SK-N-SH (cell line): ENCODE data around the gene PLA2G4C. TPM values are rescaled to one million over a fixed set of nuclear protein-coding genes. Genes with fewer than 3 reads are reported as not detected.

Experiments used
- CTCF ChIA-PET: fragments of 300-600, 350-600 bp; formaldehyde crosslinking; extraction: SDS; loops from one replicate; lab custom pipeline; 2021; lab: Yijun Ruan, JAX
- POLR2A ChIA-PET: fragments of 350-600 bp; sonication (Branson Sonifier 250); formaldehyde crosslinking; extraction: SDS; loops from one replicate; lab custom pipeline; 2020; ENCODE audit warnings: antibody characterized with exemption, inconsistent platforms; lab: Yijun Ruan, JAX
- DNase-seq: peaks from one replicate; pipeline ENCODE4 v3.0.0; 2012
- H2AFZ ChIP-seq: fragments of 200-600 bp; sonication (generic); 2 replicates; pipeline ENCODE4 v1.8.1; 2016; ENCODE audit warnings: antibody characterized with exemption, mild to moderate bottlenecking, low read depth
- H3F3A ChIP-seq: fragments of 200-600 bp; sonication (generic); replicated peaks from 2 replicates; pipeline ENCODE3; 2016; ENCODE audit warnings: antibody characterized with exemption, mild to moderate bottlenecking; ENCODE audit not compliant: insufficient read depth
- H3K27ac ChIP-seq, 2 experiments: fragments of 200-500 bp in 1 of 2; fragments of 200-600 bp in 1 of 2; sonication (Bioruptor generic) in 1 of 2; sonication (generic), shearing (Covaris generic) in 1 of 2; 2 replicates each; pipeline versions ENCODE4 v1.5.1 to v1.6.1; 2014 to 2016; ENCODE audit warnings: low read depth in 2 of 2, inconsistent platforms in 1 of 2, low read length in 1 of 2, mild to moderate bottlenecking in 1 of 2, mixed read lengths in 1 of 2
- H3K27me3 ChIP-seq: fragments of 200-600 bp; sonication (generic), shearing (Covaris generic); 2 replicates; pipeline ENCODE4 v1.6.1; 2016; ENCODE audit warnings: mixed run types; ENCODE audit not compliant: insufficient read depth
- H3K36me3 ChIP-seq, 2 experiments: fragments of 200-500 bp in 1 of 2; fragments of 200-600 bp in 1 of 2; sonication (Bioruptor generic) in 1 of 2; sonication (generic) in 1 of 2; replicated peaks in 1 of 2; 2 replicates each; pipeline versions ENCODE3 to v1.5.1; 2014 to 2016; ENCODE audit warnings: low read length in 1 of 2, mild to moderate bottlenecking in 1 of 2; ENCODE audit not compliant: insufficient read depth in 2 of 2, control insufficient read depth in 1 of 2
- H3K4me1 ChIP-seq, 2 experiments: fragments of 200-500 bp in 1 of 2; fragments of 200-600 bp in 1 of 2; sonication (Bioruptor generic) in 1 of 2; sonication (generic), shearing (Covaris generic) in 1 of 2; 2 replicates each; pipeline versions ENCODE4 v1.5.1 to v1.6.1; 2014 to 2016; ENCODE audit warnings: low read depth in 1 of 2, low read length in 1 of 2, mixed run types in 1 of 2; ENCODE audit not compliant: insufficient read depth in 2 of 2, control insufficient read depth in 1 of 2
- H3K4me2 ChIP-seq: fragments of 200-600 bp; sonication (generic), shearing (Covaris generic); 2 replicates; pipeline ENCODE4 v1.6.1; 2017; ENCODE audit warnings: mixed run types
- H3K4me3 ChIP-seq, 2 experiments: fragments of 200-500 bp in 1 of 2; fragments of 200-600 bp in 1 of 2; sonication (Bioruptor generic) in 1 of 2; sonication (generic), shearing (Covaris generic) in 1 of 2; 2 replicates each; pipeline versions ENCODE4 v1.5.1 to v1.8.1; 2014 to 2016; ENCODE audit warnings: low read depth in 2 of 2, inconsistent platforms in 1 of 2, low read length in 1 of 2, mild to moderate bottlenecking in 1 of 2, mixed read lengths in 1 of 2, moderate library complexity in 1 of 2
- H3K79me2 ChIP-seq: fragments of 200-600 bp; sonication (generic); 2 replicates; pipeline ENCODE4 v1.8.1; 2017; ENCODE audit warnings: mild to moderate bottlenecking; ENCODE audit not compliant: insufficient read depth
- H3K9ac ChIP-seq: fragments of 200-600 bp; sonication (generic); 2 replicates; pipeline ENCODE4 v1.6.1; 2017; ENCODE audit warnings: mixed run types
- H3K9me2 ChIP-seq: fragments of 200-600 bp; sonication (generic); 2 replicates; pipeline ENCODE4 v1.6.1; 2017; ENCODE audit warnings: mixed run types
- H3K9me3 ChIP-seq: fragments of 200-600 bp; sonication (generic); 2 replicates; pipeline ENCODE4 v1.6.1; 2017; ENCODE audit warnings: mixed run types, mild to moderate bottlenecking, moderate library complexity
- H4K20me1 ChIP-seq: fragments of 200-600 bp; sonication (generic); 2 replicates; pipeline ENCODE4 v1.6.1; 2017; ENCODE audit warnings: mild to moderate bottlenecking, mixed run types; ENCODE audit not compliant: insufficient read depth
- ELF1 ChIP-seq: IDR thresholded peaks from 2 replicates; pipeline ENCODE4 v1.4.0; 2012
- EP300 ChIP-seq, 2 experiments: IDR thresholded peaks; 2 replicates each; pipeline versions ENCODE4 v1.4.0 to v1.6.1; 2012; ENCODE audit warnings: borderline replicate concordance in 1 of 2, low read depth in 1 of 2, low read length in 1 of 2
- EZH2phosphoT487 ChIP-seq: fragments of 200-600 bp; sonication (generic); IDR thresholded peaks from 2 replicates; pipeline ENCODE4 v1.6.1; 2017; ENCODE audit warnings: low read depth, mixed run types, mild to moderate bottlenecking, antibody characterized with exemption, moderate library complexity, borderline replicate concordance
- FOSL2 ChIP-seq: IDR thresholded peaks from 2 replicates; pipeline ENCODE4 v1.4.0; 2012; ENCODE audit warnings: low read depth, mild to moderate bottlenecking, moderate library complexity, borderline replicate concordance
- FOXM1 ChIP-seq: IDR thresholded peaks from 2 replicates; pipeline ENCODE4 v1.4.0; 2012; ENCODE audit warnings: low read depth, mild to moderate bottlenecking
- GABPA ChIP-seq: IDR thresholded peaks from 2 replicates; pipeline ENCODE4 v1.4.0; 2012; ENCODE audit warnings: low read depth, mild to moderate bottlenecking
- IRF3 ChIP-seq: fragments of 150-350 bp; IDR thresholded peaks from 2 replicates; pipeline ENCODE4 v1.6.1; 2016; ENCODE audit warnings: mild to moderate bottlenecking, low read depth, low read length
- JUND ChIP-seq: IDR thresholded peaks from 2 replicates; pipeline ENCODE4 v1.4.0; 2012
- MAX ChIP-seq: IDR thresholded peaks from 2 replicates; pipeline ENCODE4 v1.4.0; 2012; ENCODE audit warnings: low read depth
- MEF2A ChIP-seq: IDR thresholded peaks from 2 replicates; pipeline ENCODE4 v1.4.0; 2012; ENCODE audit warnings: low read depth, borderline replicate concordance
- MXI1 ChIP-seq: IDR thresholded peaks from 2 replicates; pipeline ENCODE4 v1.6.1; 2012; ENCODE audit warnings: mild to moderate bottlenecking, low read depth, low read length, improper control_type of control experiment
- POLR2AphosphoS5 ChIP-seq: IDR thresholded peaks from 2 replicates; pipeline ENCODE4 v1.6.1; 2012; ENCODE audit warnings: low read depth, low read length
- RAD21 ChIP-seq: IDR thresholded peaks from 2 replicates; pipeline ENCODE4 v1.6.1; 2012; ENCODE audit warnings: mild to moderate bottlenecking, low read length
- RCOR1 ChIP-seq: fragments of 150-350 bp; IDR thresholded peaks from 2 replicates; pipeline ENCODE4 v1.6.1; 2017; ENCODE audit warnings: antibody characterized with exemption, low read length
- RFX5 ChIP-seq: IDR thresholded peaks from 2 replicates; pipeline ENCODE4 v1.6.1; 2012; ENCODE audit warnings: mild to moderate bottlenecking, improper control_type of control experiment, low read length
- RXRA ChIP-seq: IDR thresholded peaks from 2 replicates; pipeline ENCODE4 v1.4.0; 2012; ENCODE audit warnings: low read depth, mild to moderate bottlenecking, borderline replicate concordance
- SIN3A ChIP-seq: IDR thresholded peaks from 2 replicates; pipeline ENCODE4 v1.6.1; 2012; ENCODE audit warnings: low read depth, mild to moderate bottlenecking, low read length, moderate library complexity, borderline replicate concordance
- SMC3 ChIP-seq: IDR thresholded peaks from 2 replicates; pipeline ENCODE4 v1.6.1; 2012; ENCODE audit warnings: low read depth, low read length, improper control_type of control experiment
- TAF1 ChIP-seq: IDR thresholded peaks from 2 replicates; pipeline ENCODE4 v1.6.1; 2012; ENCODE audit warnings: low read depth, mild to moderate bottlenecking, low read length, moderate library complexity, borderline replicate concordance
- TEAD4 ChIP-seq: IDR thresholded peaks from 2 replicates; pipeline ENCODE4 v1.4.0; 2012; ENCODE audit warnings: mild to moderate bottlenecking, borderline replicate concordance; ENCODE audit not compliant: insufficient read depth
- USF1 ChIP-seq: IDR thresholded peaks from 2 replicates; pipeline ENCODE4 v1.4.0; 2012; ENCODE audit warnings: low read depth, borderline replicate concordance
- YY1 ChIP-seq: IDR thresholded peaks from 2 replicates; pipeline ENCODE4 v1.4.0; 2012; ENCODE audit warnings: low read depth, mild to moderate bottlenecking
- WGBS: methylation state at CpG from one replicate; pipeline ENCODE4 v1.1.6; 2017; ENCODE audit warnings: low lambda C conversion rate; 5-methylcytosine and 5-hydroxymethylcytosine counted together
- polyA plus RNA-seq, 3 experiments: library from polyadenylated mRNA; depleted of rRNA; stranded (reverse); fragments of >200 nt; gene quantifications; 2 replicates each; pipeline ENCODE4 v1.2.3, GENCODE V29; 2012
- TF ChIP-seq, protein P1 (sequence below): IDR thresholded peaks from 2 replicates; pipeline ENCODE4; 2012
- TF ChIP-seq, protein P2 (sequence below): fragments of 150-350 bp; IDR thresholded peaks from 2 replicates; pipeline ENCODE4 v1.6.1; 2017; ENCODE audit warnings: antibody characterized with exemption, low read length, low read depth, borderline replicate concordance

The PLA2G4C gene
- polyA plus RNA-seq, 1 of the 3 experiments (the other 2 are of a cell fraction): 6.1 TPM

DNA sequence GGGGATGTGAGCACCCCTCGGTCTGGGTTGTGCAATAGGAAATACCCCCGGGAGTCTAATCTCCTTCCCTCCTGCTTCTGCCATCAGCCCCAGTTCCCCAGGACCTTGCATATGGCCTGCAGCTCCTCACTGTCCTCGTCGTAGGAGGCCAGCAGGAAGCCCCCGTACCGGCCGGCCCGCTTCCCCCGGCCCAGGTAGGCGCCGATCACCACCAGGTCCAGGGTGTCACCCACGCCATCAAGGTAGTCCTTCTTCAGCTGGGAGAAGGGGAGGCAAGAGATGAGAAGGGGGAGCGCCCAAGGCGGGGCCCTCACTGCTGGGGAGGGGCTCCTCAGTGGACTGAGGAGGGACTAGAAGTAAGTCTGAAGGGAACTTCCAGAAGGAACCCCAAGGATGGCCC is 10.4 kb upstream of the PLA2G4C start:
- Histone ChIP-seq H3K4me3 (no peak overlapping the region), H3K79me2 (no peaks in the 10 kb centered on the region), H3K9me3 (no peaks in the 10 kb centered on the region), H3K4me2 (no peak overlapping the region), H3K27ac (no peak overlapping the region), H3K9me2 (no peaks in the 10 kb centered on the region), H3K27me3 (no peaks in the 10 kb centered on the region), H3K4me1 (no peaks in the 10 kb centered on the region; a peak in 1 of 4 replicates), H4K20me1 (no peaks in the 10 kb centered on the region), H3K9ac (no peak overlapping the region), H3F3A (no peaks in the 10 kb centered on the region), H2AFZ (no peak overlapping the region), H3K36me3 (peaks cover 3 to 13% of the 10 kb centered on the region in 2 experiments)
- no peak for DNase-seq
- ChIA-PET POLR2A (no interaction called here), CTCF (interaction anchor here (0.7 to 1.6 kb wide), 2 partner anchors 18 to 158 kb away, joined by 3 to 4 read pairs; no protein-coding TSS in a partner anchor)
- WGBS: 91% methylated on average over 14 of the region's 14 CpGs
- no peak for TF ChIP-seq GABPA
- no peak for TF ChIP-seq YY1
- TF ChIP-seq TAF1: no peak
- no peak for TF ChIP-seq MXI1
- TF ChIP-seq RFX5: no peak
- TF ChIP-seq POLR2AphosphoS5: no peak
- no peak for TF ChIP-seq JUND
- TF ChIP-seq USF1: no peak

DNA sequence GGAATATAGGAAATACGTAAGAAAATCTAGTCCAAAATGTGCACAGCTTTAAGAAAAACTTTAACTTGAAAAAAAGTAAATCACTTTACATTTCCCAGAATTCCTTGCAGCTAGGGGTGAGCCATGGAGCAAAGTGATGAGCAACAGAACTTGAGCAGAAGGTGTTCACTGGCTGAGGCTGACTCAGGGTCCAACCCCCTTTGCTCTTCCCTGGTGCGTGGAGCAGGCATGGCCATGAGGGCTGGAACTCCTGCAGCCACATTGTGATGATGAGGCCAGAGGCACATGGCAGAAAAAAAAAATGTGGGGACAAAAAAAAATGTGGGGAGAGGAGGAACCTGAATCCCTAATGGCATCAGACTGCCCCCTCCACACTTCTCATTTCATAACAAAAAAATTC is 9.9 kb upstream of the PLA2G4C start:
- no peak for DNase-seq

More for the DNA sequence above, 9.9 kb upstream of the PLA2G4C start:
- no peaks in the 10 kb centered on the region for H4K20me1 ChIP-seq
- H2AFZ ChIP-seq: no peak overlapping the region
- no peaks in the 10 kb centered on the region for H3K9me2 ChIP-seq
- no peak overlapping the region for H3K27ac ChIP-seq
- no peak overlapping the region for H3K4me3 ChIP-seq
- no peak for TF ChIP-seq FOSL2
- no peak for TF ChIP-seq MEF2A
- TF ChIP-seq, protein P1, sequence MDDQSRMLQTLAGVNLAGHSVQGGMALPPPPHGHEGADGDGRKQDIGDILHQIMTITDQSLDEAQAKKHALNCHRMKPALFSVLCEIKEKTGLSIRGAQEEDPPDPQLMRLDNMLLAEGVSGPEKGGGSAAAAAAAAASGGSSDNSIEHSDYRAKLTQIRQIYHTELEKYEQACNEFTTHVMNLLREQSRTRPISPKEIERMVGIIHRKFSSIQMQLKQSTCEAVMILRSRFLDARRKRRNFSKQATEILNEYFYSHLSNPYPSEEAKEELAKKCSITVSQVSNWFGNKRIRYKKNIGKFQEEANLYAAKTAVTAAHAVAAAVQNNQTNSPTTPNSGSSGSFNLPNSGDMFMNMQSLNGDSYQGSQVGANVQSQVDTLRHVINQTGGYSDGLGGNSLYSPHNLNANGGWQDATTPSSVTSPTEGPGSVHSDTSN: no peak
- TF ChIP-seq EP300 (IDR thresholded peaks at IDR 0.05; ENCODE audit: borderline replicate concordance in 1 of 2, low read depth in 1 of 2, low read length in 1 of 2): no peak
- TF ChIP-seq SMC3: no peak
- TF ChIP-seq RCOR1: no peak
- no peak for TF ChIP-seq JUND
- TF ChIP-seq FOXM1: no peak
- TF ChIP-seq RXRA: no peak
- no peak for TF ChIP-seq TEAD4
- TF ChIP-seq IRF3: no peak
- TF ChIP-seq MAX: no peak
- TF ChIP-seq ELF1: no peak
- no peak for TF ChIP-seq RAD21
- TF ChIP-seq, protein P2, sequence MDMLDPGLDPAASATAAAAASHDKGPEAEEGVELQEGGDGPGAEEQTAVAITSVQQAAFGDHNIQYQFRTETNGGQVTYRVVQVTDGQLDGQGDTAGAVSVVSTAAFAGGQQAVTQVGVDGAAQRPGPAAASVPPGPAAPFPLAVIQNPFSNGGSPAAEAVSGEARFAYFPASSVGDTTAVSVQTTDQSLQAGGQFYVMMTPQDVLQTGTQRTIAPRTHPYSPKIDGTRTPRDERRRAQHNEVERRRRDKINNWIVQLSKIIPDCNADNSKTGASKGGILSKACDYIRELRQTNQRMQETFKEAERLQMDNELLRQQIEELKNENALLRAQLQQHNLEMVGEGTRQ: no peak
- no peak for TF ChIP-seq SIN3A
- TF ChIP-seq EZH2phosphoT487: no peak
- TF ChIP-seq TAF1: no peak
- 91% methylated on average over 2 of the region's 2 CpGs for WGBS
- no peak overlapping the region for H3K4me2 ChIP-seq
- ChIA-PET POLR2A (no interaction called here), CTCF (interaction anchor here (0.7 to 2.0 kb wide), 3 partner anchors 10 to 158 kb away, joined by 3 to 6 read pairs (median 4); partner anchors contain the start of gene PLA2G4C)
- peaks cover 3 to 13% of the 10 kb centered on the region in 2 experiments for H3K36me3 ChIP-seq
- H3K9ac ChIP-seq: no peak overlapping the region
- no peaks in the 10 kb centered on the region; a peak in 1 of 4 replicates for H3K4me1 ChIP-seq
- no peaks in the 10 kb centered on the region for H3K79me2 ChIP-seq
- H3F3A ChIP-seq: no peaks in the 10 kb centered on the region
- H3K9me3 ChIP-seq: no peaks in the 10 kb centered on the region
- H3K27me3 ChIP-seq: no peaks in the 10 kb centered on the region
